Body of pancreas (tissue), 4 donors: ENCODE data around the gene CNP.
"Not testable (repeated sequence)": the region's sequence is repeated elsewhere in the genome, so short reads cannot be mapped to it uniquely, and the experiment has no call there.

Experiments
- CTCF ChIP-seq, 7 experiments: fragments of 450-650 bp in 4 of 7; fragments of 200-600 bp in 3 of 7; sonication (generic) in 3 of 7; IDR thresholded peaks; one replicate each; pipeline ENCODE4 v1.5.1; 2016 to 2019; ENCODE audit warnings: antibody characterized with exemption in 7 of 7
- POLR2A ChIP-seq, 3 donors: fragments of 450-650 bp; IDR thresholded peaks; one replicate each; pipeline ENCODE4 v1.6.1; 2016; ENCODE audit warnings: antibody characterized with exemption in 3 of 3, mild to moderate bottlenecking in 2 of 3

DNA sequence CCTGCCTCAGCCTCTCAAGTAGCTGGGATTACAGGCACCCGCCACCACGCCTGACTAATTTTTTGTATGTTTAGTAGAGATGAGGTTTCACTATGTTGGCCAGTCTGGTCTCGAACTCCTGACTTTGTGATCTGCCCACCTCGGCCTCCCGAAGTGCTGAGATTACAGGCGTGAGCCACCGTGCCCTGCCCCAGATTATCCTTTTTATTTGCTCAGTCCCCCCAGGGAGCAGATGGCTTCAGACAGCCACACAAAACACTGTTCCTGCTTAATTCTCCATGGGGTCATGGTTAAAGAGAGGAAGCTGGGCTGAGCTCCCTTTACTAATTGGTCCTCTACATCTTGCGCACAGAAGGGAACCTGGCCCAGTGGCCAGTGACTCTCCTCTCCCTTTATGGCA lies 54.2 kb downstream of the CNP start:
- not testable (repeated sequence) for TF ChIP-seq CTCF, POLR2A (IDR thresholded peaks at IDR 0.05)
